NCI-H2227 (cell line): Measurements from ENCODE around the gene CFDP1.

ENCODE experiments used
- DNase-seq: peaks from one replicate; lab custom pipeline; 2025; ENCODE audit not compliant: unreplicated experiment; lab: John Stamatoyannopoulos, UW

The CFDP1 gene

GRCh38 chr16:75323933-75324332 lies 109.4 kb downstream of the CFDP1 start:
- no peak for DNase-seq

GRCh38 chr16:75323198-75323597 lies 110.1 kb downstream of the CFDP1 start:
- DNase-seq: no peak

GRCh38 chr16:75322740-75323139 lies 110.6 kb downstream of the CFDP1 start:
- no peak for DNase-seq

GRCh38 chr16:75320435-75320834 lies 112.9 kb downstream of the CFDP1 start:
- DNase-seq: no peak

GRCh38 chr16:75319513-75320411 lies 113.5 kb downstream of the CFDP1 start:
- DNase-seq: no peak

GRCh38 chr16:75318737-75319136 lies 114.6 kb downstream of the CFDP1 start:
- DNase-seq: no peak

GRCh38 chr16:75317532-75317931 lies 115.8 kb downstream of the CFDP1 start:
- DNase-seq: no peak

- DNase-seq: no peak
These were observed 116.2 kb downstream of the CFDP1 start for GRCh38 chr16:75317101-75317522.

GRCh38 chr16:75315539-75316306 lies 117.6 kb downstream of the CFDP1 start:
- no peak for DNase-seq

GRCh38 chr16:75312875-75313274 lies 120.4 kb downstream of the CFDP1 start:
- DNase-seq: no peak

- no peak for DNase-seq
These were observed 121.8 kb downstream of the CFDP1 start for GRCh38 chr16:75311383-75311938.

GRCh38 chr16:75310541-75310940 lies 122.8 kb downstream of the CFDP1 start:
- no peak for DNase-seq

- no peak for DNase-seq
These were observed 123.3 kb downstream of the CFDP1 start for GRCh38 chr16:75309899-75310430.

GRCh38 chr16:75309156-75309555 lies 124.1 kb downstream of the CFDP1 start:
- no peak for DNase-seq

- no peak for DNase-seq
These were observed 125.3 kb downstream of the CFDP1 start for GRCh38 chr16:75308011-75308410.

- no peak for DNase-seq
These were observed 125.8 kb downstream of the CFDP1 start for GRCh38 chr16:75307506-75307905.

- no peak for DNase-seq
These were observed 127.1 kb downstream of the CFDP1 start for GRCh38 chr16:75306099-75306762.

- no peak for DNase-seq
These were observed 127.8 kb downstream of the CFDP1 start for GRCh38 chr16:75305364-75306098.

GRCh38 chr16:75304521-75305363 lies 128.6 kb downstream of the CFDP1 start:
- DNase-seq: no peak
